Erythroblast (primary cell): ENCODE data around the gene AR.

ENCODE experiments used
- DNase-seq, 2 experiments: peaks; one replicate each; lab custom pipeline; 2025; lab: John Stamatoyannopoulos, UW
- GATA1 ChIP-seq: IDR thresholded peaks from 2 replicates; pipeline ENCODE4 v1.6.1; 2011; ENCODE audit warnings: low read depth, mild to moderate bottlenecking, control low read depth, low read length, moderate library complexity
- POLR2A ChIP-seq: IDR thresholded peaks from 2 replicates; pipeline ENCODE4 v1.6.1; 2011; ENCODE audit warnings: mild to moderate bottlenecking, low read length

The AR gene

GRCh38 chrX:67718926-67719325 is 175.1 kb downstream of the AR start:
- no peak for TF ChIP-seq GATA1
- TF ChIP-seq POLR2A, result no peak

GRCh38 chrX:67720344-67720743 is 176.5 kb downstream of the AR start:
- TF ChIP-seq GATA1 (no peak), POLR2A (no peak)
- no peak for DNase-seq

More at GRCh38 chrX:67718926-67719325, 175.1 kb downstream of the AR start:
- DNase-seq, result no peak

DNA sequence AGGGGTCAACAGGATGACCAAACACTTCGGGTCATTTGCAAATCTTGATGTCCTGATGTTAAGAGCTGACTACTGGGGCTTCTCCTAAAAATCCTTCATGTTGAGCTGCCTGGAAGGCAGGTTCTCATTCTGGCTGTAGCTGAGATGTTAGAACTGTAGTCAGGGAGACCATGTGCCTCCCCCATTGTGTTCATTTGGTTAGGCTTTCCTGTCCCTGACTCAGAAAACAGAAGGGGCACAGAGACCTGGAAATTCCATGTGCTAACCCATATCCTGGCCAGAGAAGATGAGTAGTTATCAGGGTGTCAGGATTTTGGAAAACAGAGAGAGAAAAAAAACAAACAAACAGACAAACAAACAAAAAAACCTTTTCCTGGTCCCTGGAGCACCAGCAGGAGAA is 177.5 kb downstream of the AR start:
- DNase-seq, result no peak
- no peak for TF ChIP-seq GATA1
- no peak for TF ChIP-seq POLR2A

DNA sequence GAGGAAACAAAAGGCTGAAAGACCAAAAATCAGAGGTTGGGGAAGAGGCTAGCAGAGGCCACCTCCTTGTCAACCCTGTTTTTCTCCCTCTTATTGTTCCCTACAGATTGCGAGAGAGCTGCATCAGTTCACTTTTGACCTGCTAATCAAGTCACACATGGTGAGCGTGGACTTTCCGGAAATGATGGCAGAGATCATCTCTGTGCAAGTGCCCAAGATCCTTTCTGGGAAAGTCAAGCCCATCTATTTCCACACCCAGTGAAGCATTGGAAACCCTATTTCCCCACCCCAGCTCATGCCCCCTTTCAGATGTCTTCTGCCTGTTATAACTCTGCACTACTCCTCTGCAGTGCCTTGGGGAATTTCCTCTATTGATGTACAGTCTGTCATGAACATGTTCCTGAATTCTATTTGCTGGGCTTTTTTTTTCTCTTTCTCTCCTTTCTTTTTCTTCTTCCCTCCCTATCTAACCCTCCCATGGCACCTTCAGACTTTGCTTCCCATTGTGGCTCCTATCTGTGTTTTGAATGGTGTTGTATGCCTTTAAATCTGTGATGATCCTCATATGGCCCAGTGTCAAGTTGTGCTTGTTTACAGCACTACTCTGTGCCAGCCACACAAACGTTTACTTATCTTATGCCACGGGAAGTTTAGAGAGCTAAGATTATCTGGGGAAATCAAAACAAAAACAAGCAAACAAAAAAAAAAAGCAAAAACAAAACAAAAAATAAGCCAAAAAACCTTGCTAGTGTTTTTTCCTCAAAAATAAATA is 179.9 kb downstream of the AR start:
- TF ChIP-seq GATA1, result no peak
- no peak for TF ChIP-seq POLR2A
- no peak for DNase-seq

DNA sequence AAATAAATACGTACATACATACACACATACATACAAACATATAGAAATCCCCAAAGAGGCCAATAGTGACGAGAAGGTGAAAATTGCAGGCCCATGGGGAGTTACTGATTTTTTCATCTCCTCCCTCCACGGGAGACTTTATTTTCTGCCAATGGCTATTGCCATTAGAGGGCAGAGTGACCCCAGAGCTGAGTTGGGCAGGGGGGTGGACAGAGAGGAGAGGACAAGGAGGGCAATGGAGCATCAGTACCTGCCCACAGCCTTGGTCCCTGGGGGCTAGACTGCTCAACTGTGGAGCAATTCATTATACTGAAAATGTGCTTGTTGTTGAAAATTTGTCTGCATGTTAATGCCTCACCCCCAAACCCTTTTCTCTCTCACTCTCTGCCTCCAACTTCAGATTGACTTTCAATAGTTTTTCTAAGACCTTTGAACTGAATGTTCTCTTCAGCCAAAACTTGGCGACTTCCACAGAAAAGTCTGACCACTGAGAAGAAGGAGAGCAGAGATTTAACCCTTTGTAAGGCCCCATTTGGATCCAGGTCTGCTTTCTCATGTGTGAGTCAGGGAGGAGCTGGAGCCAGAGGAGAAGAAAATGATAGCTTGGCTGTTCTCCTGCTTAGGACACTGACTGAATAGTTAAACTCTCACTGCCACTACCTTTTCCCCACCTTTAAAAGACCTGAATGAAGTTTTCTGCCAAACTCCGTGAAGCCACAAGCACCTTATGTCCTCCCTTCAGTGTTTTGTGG is 180.7 kb downstream of the AR start:
- DNase-seq, result no peak
- TF ChIP-seq POLR2A, result no peak
- no peak for TF ChIP-seq GATA1

DNA sequence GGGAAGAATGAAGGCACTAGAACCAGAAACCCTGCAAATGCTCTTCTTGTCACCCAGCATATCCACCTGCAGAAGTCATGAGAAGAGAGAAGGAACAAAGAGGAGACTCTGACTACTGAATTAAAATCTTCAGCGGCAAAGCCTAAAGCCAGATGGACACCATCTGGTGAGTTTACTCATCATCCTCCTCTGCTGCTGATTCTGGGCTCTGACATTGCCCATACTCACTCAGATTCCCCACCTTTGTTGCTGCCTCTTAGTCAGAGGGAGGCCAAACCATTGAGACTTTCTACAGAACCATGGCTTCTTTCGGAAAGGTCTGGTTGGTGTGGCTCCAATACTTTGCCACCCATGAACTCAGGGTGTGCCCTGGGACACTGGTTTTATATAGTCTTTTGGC is 181.7 kb downstream of the AR start:
- TF ChIP-seq GATA1, result no peak
- TF ChIP-seq POLR2A, result no peak
- no peak for DNase-seq

GRCh38 chrX:67726018-67726417 is 182.2 kb downstream of the AR start:
- DNase-seq, result no peak

DNA sequence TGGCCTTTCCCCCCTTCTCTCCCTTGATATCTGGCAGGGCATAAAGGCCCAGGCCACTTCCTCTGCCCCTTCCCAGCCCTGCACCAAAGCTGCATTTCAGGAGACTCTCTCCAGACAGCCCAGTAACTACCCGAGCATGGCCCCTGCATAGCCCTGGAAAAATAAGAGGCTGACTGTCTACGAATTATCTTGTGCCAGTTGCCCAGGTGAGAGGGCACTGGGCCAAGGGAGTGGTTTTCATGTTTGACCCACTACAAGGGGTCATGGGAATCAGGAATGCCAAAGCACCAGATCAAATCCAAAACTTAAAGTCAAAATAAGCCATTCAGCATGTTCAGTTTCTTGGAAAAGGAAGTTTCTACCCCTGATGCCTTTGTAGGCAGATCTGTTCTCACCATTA is 183.8 kb downstream of the AR start:
- TF ChIP-seq POLR2A (no peak), GATA1 (no peak)
- no peak for DNase-seq

More at GRCh38 chrX:67726018-67726417, 182.2 kb downstream of the AR start:
- no peak for TF ChIP-seq POLR2A
- TF ChIP-seq GATA1, result no peak

GRCh38 chrX:67730296-67730695 is 186.5 kb downstream of the AR start:
- no peak for DNase-seq
- TF ChIP-seq POLR2A (no peak), GATA1 (no peak)

DNA sequence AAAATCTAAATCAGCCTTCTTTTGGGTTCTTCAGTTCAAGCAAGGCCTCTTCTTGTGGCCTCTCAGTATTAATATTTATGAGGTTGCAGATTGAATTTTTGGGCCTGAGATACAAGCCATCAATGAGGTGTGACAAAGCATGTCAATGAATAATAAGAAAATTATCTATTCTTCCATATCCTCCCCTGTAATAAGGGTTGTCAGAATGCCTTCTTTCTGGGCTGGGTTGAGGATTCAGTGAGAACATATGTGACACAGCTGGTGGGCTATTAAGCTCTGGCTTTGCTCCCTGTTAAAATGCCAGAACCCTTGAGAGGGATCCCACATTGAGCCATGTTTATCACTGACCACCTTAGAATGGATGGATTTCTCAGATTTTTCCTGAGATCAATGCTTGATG is 187.2 kb downstream of the AR start:
- TF ChIP-seq GATA1 (no peak), POLR2A (no peak)
- DNase-seq, result no peak

DNA sequence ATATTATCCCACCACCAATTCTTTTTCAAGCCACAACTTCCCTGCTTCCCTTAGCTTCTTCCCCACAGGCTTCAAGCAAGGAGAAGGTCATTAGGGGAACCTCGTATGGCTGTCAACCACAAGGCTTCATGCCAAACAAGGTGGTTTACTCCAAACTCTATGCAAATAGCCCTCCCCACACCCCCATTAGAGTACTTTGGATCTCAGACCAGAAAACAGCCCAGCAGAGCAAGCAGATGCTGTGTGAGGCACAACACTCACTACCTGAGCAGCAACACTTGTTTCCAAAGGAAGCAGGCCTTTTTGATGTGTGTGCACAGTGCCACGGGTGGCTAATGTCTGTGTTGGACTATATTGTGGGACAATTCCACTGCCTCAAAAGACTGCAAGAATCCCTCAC is 189.0 kb downstream of the AR start:
- TF ChIP-seq GATA1 (no peak), POLR2A (no peak)
- no peak for DNase-seq

GRCh38 chrX:67734111-67734753 is 190.4 kb downstream of the AR start:
- TF ChIP-seq POLR2A, result no peak
- no peak for DNase-seq

DNA sequence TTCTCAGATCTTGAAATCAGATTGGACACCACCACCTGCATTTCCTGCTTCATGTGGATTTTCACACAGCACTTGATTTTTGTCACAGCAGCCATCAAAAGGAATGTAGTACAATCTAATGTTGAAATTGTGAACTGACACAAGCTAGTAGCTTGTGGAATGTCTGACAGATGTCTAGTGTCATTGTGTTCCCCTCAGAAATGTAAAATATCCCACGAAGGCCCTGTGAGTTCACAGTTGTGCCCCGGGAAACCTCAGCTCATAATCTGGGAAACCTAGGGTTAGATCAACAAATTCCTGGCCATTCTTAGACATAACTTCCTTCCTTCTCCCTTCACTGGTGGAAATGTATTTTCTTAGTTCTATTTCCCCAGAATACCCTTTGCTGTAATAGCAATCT is 205.7 kb downstream of the AR start:
- TF ChIP-seq POLR2A, result no peak
- DNase-seq, result no peak

GRCh38 chrX:67750694-67751093 is 206.9 kb downstream of the AR start:
- DNase-seq, result no peak
- no peak for TF ChIP-seq GATA1
- no peak for TF ChIP-seq POLR2A
